Measurements from ENCODE around the gene DMXL1.
"Not testable (repeated sequence)": the region's sequence is repeated elsewhere in the genome, so short reads cannot be mapped to it uniquely, and the experiment has no call there.

Gene DMXL1

GRCh38 chr5:119071561-119071995 lies 691 bp downstream of the DMXL1 start:
- no peak for DNase-seq

GRCh38 chr5:119072496-119072895 lies 1.6 kb downstream of the DMXL1 start:
- DNase-seq = no peak

GRCh38 chr5:119073746-119074337 lies 3.0 kb downstream of the DMXL1 start:
- not testable (repeated sequence) for DNase-seq

GRCh38 chr5:119074419-119074818 lies 3.5 kb downstream of the DMXL1 start:
- DNase-seq = no peak

GRCh38 chr5:119075269-119075668 lies 4.4 kb downstream of the DMXL1 start:
- not testable (repeated sequence) for DNase-seq

GRCh38 chr5:119076080-119076479 lies 5.2 kb downstream of the DMXL1 start:
- no peak for DNase-seq

GRCh38 chr5:119077444-119077843 lies 6.6 kb downstream of the DMXL1 start:
- no peak for DNase-seq

GRCh38 chr5:119078071-119078846 lies 7.4 kb downstream of the DMXL1 start:
- DNase-seq = no peak

- DNase-seq = no peak
Observed at GRCh38 chr5:119078861-119079260, 8.0 kb downstream of the DMXL1 start.

- no peak for DNase-seq
Observed at GRCh38 chr5:119079318-119079921, 8.5 kb downstream of the DMXL1 start.

- DNase-seq = no peak
Observed at GRCh38 chr5:119080936-119081335, 10.0 kb downstream of the DMXL1 start.

- no peak for DNase-seq
Observed at GRCh38 chr5:119082691-119083090, 11.8 kb downstream of the DMXL1 start.

- DNase-seq = no peak
Observed at GRCh38 chr5:119083679-119084078, 12.8 kb downstream of the DMXL1 start.

- no peak for DNase-seq
Observed at GRCh38 chr5:119088438-119088837, 17.6 kb downstream of the DMXL1 start.

- no peak for DNase-seq
Observed at GRCh38 chr5:119095611-119096010, 24.7 kb downstream of the DMXL1 start.

- no peak for DNase-seq
Observed at GRCh38 chr5:119105971-119106370, 35.1 kb downstream of the DMXL1 start.

GRCh38 chr5:119112151-119112550 lies 41.3 kb downstream of the DMXL1 start:
- DNase-seq = no peak

GRCh38 chr5:119117237-119117636 lies 46.4 kb downstream of the DMXL1 start:
- DNase-seq = no peak

- DNase-seq = no peak
Observed at GRCh38 chr5:119118000-119118399, 47.1 kb downstream of the DMXL1 start.

GRCh38 chr5:119120893-119121292 lies 50.0 kb downstream of the DMXL1 start:
- DNase-seq = no peak

GRCh38 chr5:119122474-119122873 lies 51.6 kb downstream of the DMXL1 start:
- not testable (repeated sequence) for DNase-seq

- no peak for DNase-seq
Observed at GRCh38 chr5:119123280-119123679, 52.4 kb downstream of the DMXL1 start.

- no peak for DNase-seq
Observed at GRCh38 chr5:119129770-119130169, 58.9 kb downstream of the DMXL1 start.
